ENCODE results near the gene ATRNL1.

The ATRNL1 gene

GRCh38 chr10:115860182-115861107 lies 767.3 kb downstream of the ATRNL1 start:
- DNase-seq: no peak

- no peak for DNase-seq
Observed at GRCh38 chr10:115861455-115861854, 768.3 kb downstream of the ATRNL1 start.

DNA sequence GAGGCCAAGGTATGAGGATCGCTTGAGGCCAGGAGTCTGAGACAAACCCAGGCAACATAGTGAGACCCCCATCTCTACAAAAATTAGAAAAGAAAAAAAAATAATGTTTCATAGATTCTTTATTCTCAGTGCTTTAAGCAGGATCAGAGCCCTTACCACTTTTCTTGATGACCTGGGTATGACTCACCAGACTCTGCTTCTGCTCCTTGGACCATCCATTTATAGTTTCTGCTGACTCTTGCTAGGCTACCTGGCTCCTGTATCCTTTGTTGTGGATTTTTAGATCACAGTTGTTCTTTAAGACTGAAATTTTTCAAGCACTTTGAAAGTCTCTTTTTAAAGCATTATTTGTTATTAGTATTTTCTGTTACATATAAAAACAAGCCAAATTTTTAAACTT lies 768.7 kb downstream of the ATRNL1 start:
- no peak for DNase-seq

- DNase-seq: no peak
Observed at GRCh38 chr10:115866174-115866573, 773.0 kb downstream of the ATRNL1 start.

DNA sequence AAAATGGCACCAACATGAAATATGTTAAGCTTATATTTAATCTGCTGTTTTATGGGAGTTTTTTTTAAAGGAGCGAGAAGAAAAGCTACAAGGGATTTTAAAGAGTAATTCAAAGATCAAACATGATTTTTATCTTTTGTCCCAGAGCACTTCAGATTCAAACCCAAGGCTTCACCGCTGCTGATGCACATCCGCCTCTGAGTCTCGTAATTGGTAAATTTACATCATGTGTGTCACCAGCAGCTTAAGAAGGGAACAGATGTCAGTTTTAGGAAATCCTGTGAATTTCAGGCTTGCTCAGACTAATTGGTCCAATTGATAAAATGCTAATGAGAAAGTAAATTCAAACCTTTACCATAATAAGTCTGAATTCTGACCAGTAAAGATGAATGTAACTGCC lies 773.5 kb downstream of the ATRNL1 start:
- no peak for DNase-seq

- no peak for DNase-seq
Observed at GRCh38 chr10:115867305-115867704, 774.1 kb downstream of the ATRNL1 start.

GRCh38 chr10:115871855-115872254 lies 778.7 kb downstream of the ATRNL1 start:
- no peak for DNase-seq

DNA sequence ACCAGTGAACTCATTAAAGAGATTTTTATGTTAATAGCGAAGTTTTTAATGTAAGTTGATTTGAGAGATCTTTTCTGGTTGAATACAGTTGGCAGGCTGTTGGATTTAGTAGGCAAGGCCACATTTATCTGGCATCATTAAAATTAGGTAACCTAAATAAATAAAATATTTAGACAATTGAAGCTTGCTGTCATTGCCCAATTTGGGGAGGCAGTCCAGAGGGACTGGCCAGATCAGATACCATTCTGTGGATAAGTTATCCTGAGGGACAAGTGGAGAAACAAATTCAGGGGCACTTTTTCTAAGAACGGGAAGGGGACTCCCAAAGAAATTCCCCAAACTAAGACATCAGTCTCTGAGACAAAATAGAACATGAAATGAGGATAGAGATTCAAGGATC lies 782.0 kb downstream of the ATRNL1 start:
- no peak for DNase-seq

- DNase-seq: no peak
Observed at GRCh38 chr10:115879372-115880089, 786.4 kb downstream of the ATRNL1 start.

GRCh38 chr10:115882021-115882420 lies 788.9 kb downstream of the ATRNL1 start:
- no peak for DNase-seq

DNA sequence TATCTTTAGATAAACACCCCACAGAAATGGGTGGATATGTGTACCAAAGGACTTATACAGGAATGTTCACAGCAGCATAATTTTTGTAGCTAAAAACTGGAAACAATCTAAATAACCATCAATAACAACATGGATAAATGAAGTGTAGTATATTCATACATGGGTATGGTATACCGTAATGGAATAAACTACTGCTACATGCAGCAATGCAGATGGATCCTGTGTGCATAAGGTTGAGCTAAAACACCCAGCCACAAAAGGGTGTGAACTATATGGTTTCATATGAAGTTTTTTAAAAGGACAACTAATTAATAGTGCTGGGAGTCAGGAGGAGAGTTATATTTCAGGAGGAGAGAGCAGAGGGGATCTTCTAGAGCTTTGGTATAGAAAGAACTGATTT lies 790.2 kb downstream of the ATRNL1 start:
- no peak for DNase-seq

- no peak for DNase-seq
Observed at GRCh38 chr10:115884331-115884730, 791.2 kb downstream of the ATRNL1 start.

DNA sequence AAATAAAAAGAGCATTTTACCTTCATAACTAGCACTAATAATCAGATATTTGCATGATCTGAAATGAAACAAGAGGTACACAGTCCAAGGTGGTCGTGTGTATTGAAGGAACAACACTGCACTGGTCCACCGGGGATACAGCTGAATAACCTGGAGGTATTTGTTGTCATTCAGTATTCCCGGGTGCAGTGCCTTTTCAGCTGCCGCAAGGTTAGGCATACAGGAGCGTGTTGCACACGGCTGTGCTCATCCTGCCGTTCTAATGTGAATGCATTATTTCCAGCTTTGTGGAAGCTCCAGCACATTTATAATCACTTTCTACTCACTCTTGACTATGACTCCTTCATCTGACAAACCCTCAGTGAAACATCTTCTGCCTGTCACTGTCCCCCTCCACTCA lies 802.0 kb downstream of the ATRNL1 start:
- DNase-seq: no peak

DNA sequence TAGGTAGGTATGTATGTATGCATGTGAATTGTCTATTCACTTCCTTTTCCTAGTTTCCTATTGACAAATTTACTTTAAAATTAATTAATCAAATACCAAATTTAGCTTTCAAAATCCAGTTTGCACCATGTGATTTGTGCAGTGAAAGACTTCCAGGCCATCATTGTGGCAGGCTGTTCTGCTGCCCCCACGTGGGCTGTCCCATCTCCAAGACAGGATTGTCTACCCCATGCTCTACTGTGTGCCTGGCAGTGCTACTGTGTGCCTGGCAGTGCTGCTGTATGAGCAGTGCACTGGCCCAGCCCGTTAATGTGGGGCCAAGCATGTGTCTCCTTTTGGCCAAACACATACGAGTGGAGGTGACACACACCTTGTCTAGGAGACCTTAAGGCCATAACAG lies 805.1 kb downstream of the ATRNL1 start:
- no peak for DNase-seq

- DNase-seq: no peak
Observed at GRCh38 chr10:115902596-115902995, 809.4 kb downstream of the ATRNL1 start.

DNA sequence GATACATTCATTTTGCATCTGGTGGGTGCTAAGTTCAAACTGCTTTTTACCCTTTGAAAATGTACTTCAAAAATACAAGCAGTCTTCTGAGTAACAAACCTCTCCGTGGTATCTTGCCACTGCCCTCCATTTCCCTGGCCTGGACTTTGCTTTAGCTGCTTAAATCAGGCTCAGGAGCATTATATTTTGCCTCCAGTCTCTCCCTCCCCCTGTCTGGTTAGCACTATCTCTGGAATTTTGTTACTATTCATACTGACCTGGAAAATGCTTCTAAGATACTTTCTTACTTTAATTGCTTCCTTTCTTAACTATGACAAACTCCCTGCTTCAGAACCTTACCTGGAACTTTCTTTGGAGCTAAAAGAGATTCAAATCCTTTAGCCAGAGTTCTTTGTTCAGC lies 810.0 kb downstream of the ATRNL1 start:
- DNase-seq: no peak

DNA sequence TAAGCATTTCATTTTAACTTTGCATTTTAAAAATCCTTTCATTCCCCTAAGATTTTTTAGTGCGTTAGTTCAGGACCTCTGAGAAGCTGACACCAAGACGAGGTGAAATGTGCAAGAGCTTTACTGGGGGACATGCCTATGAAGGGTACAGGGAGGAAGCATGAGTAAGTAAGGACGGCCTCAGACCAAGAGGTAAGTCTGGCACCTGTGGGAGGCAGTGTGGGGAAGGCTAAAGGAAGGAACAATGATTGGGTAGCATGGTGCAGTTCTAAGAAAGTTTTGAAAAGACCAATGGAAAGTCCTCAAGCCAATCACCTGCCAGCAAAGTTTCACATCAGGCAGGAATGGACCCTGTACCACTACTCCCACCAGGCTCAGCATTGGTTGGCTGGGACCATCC lies 810.7 kb downstream of the ATRNL1 start:
- DNase-seq: no peak

DNA sequence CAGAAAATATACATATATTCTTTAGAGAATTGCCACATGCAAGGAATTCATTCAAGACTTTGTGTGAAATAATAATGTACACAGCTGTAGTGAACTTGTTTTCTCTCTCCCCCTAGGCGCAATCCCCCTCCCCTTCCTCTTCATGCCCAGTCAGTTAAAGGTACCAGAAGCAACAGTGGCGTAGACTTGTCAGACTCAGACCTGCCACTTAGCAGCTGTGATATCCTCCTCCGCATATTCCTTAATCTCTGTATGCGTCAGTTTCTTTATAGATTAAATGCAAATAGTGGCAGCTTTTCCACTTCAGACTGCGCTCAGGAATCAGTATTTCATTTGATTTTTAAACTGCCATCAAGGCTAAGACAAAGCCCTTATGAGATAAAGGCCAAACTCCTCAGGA lies 815.9 kb downstream of the ATRNL1 start:
- DNase-seq: no peak

DNA sequence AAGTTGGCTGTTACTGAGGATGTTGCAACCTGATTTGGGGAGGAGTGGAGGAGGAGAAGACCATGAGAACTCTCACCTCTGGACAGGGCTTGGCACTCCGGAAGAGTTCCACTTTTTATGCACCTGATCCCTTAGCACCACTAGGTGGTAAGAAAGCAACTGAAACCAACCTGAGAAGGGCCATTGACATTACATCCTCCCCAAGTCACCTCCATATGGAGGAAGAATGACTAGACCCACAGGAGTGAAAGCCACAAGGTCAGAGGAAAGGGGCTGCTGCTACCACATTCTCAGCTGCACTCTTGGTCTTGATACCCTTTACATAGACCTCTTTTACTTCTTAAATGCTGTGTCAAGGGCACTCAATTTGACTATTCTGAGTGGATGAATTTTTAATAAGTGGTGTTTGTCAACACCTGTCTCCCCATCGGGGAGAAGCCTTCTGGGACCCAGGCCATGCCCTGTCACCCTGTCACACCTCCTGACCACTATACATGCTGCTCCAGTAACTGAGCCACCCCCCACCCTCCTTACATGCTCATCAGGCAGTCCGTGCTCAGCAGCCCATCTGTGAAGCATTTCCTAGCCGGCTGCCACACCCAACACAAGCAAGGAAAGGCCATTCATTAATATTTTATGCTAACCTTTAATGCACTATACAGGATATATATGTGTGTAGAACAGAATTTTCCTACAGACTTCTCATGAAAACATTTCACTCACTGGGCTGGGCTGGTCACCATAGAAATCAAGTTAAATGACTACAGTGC lies 817.0 kb downstream of the ATRNL1 start:
- DNase-seq: no peak

GRCh38 chr10:115914475-115914874 lies 821.3 kb downstream of the ATRNL1 start:
- DNase-seq: no peak

DNA sequence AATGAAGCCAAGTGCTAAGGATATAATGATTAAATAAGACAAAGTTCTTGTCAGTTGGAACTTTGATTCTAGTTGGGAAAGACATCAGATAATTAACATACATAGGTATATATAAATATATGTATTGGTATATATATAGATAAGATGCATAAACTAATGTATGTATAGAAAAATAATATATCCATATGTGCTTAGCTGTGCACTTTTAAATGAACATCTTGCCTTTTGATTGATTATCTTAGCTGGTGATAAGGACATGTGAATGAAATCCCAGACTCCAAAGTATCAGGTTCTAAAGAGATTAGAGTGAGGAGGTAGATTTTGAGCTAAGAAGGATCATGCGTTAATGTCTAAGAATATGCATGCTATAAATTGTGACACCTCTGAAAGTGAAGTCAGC lies 822.3 kb downstream of the ATRNL1 start:
- no peak for DNase-seq

DNA sequence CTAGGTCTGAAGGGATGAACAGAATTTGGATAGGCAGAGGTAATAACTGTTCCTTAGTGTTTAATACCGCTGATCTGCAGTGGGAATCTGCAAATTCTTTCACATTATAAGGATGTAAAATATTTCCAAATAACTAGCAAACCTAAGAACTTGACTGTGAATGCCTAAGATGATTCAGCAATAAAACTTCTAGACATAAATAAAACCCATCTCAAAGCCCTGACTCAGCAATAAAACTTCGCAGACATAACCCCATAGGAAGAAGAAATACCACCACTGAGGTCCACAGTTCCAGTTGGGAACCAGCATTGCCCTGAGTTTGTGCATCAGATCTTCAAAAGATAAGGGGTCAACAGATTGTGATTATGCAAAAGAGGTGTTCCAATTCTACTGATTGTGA lies 825.6 kb downstream of the ATRNL1 start:
- DNase-seq: no peak

GRCh38 chr10:115921795-115922194 lies 828.6 kb downstream of the ATRNL1 start:
- no peak for DNase-seq

DNA sequence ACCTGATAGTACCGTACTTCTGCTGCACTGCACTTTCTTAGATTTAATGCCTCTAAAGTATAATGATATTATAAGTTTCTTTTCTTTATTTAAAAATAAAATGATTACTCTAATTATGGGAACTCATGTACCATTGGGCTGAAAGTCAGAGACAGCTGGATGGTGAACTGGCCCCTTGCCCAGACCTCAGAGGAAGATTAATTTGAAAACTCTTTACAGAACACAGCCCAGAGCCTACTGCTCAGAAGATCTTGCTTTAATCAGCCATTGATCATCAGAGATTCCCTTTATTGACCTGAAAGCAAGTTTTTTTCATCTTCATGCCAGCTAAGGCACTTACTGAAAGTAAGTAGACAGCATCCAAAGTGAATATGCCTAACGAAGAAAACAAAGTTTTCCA lies 838.1 kb downstream of the ATRNL1 start:
- no peak for DNase-seq

All from CD4-positive, alpha-beta T cell treated with Interleukin-4 for 4 hours (primary cell).